Measurements from ENCODE around the gene NCAM1.

The NCAM1 gene

DNA sequence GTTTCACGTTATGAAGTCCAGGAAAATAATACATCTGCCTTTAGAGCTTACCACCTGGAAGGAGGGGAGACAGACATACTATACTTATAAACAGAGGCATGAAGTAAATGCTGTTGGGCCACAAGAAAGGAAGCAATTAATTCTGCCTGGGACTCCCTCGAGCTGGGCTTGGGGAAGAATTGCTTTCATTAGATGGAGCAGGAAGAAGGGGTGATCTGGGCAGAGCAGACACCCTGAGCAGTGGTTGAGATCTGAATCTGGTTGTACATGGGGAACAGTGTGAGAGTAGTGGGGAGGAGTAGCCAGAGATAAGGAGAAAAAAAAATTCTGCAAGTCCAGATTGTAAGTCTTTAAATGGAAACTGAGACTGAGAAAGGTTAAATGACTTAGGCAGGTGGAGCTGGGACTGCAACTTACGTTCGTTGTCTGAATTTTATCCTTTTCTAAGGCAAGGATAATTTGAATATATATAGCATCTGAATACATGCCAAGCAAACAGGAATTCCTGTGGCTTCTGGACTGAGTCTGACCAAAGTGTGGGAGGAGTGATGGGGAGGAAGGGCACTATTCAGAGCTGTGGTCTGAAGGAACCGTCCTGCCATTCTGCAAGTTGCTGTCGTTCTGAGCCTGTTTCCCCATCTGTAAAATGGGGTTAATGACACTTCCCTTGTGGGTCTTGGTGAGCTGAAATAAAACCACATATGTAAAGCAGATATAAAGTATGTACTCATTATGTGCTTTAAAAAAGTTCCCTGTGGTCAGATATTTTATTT is 7.9 kb downstream of the NCAM1 start:
- DNase-seq (ENCODE audit: low read depth) = no peak

DNA sequence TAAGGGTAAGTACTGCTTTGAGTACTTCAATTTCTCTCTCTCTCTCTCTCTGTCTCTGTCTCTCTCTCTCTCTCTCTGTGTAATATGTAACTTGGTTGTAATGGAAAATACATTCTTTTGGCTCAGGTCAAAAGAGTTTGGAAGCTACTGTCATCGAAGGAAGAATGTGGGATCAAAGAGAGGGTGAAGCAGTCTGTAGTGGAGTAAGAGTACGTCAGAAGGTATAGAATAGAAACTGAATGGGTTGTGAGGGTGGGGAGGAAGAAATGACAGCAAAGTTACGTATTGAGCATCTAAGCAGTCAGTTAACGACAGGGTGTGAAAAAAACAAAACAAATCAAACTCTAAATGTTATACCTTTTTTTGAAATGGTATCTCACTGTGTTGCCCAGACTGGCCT is 10.0 kb downstream of the NCAM1 start:
- no peak for DNase-seq (ENCODE audit: low read depth)

DNA sequence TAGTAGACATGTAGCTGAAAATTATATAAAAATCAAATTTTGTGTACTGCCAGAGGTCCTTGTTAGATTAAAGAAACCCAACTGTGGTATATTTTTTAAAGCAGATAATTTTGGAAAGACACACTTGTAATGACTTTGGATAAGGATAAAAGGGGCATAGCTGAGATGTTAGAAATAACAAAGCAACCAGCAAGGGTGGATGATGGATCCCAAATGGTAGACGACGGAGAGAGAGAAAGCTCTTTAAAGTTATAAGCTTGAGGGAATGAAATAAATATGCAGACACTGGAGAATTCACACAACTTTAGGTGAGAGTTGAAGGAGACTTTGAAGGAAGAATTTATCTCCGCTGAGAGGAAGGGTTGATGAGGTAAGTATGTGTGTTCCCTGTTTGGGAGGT is 10.6 kb downstream of the NCAM1 start:
- DNase-seq (ENCODE audit: low read depth) = no peak

DNA sequence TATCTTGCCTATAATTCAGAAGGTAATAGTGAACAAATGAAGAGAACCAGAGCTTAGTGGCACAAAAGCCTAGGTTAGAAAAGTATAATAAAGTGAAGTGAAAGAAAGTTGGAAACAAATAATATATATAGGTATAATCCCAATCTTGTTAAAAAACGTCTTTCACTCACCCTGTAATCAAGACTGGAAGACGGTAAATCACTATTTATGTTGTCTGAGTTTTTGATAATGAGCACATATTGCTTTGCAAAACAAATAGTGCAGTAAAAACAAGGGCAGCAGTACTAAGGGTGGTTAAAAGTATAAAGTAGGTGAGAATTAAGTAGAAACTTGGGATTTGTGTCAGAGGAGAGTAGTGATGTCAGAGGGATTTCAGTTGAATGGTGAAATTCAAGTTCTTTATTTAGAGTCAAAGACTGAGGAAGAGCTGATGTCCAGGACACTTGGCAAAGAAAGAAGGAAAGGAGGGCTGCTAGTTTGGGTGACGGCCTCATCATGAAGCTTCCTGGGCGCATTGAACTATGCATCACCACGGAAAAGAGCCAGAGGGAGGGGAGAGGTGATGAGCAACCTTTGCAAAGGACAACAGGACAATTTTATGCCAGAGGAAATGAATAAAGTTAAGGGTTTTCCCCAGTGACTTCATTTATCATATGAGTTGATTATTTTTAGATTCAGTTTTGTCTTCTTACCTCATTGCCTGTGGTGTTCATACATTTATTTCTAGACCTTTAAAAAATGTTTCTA is 11.4 kb downstream of the NCAM1 start:
- no peak for DNase-seq (ENCODE audit: low read depth)

DNA sequence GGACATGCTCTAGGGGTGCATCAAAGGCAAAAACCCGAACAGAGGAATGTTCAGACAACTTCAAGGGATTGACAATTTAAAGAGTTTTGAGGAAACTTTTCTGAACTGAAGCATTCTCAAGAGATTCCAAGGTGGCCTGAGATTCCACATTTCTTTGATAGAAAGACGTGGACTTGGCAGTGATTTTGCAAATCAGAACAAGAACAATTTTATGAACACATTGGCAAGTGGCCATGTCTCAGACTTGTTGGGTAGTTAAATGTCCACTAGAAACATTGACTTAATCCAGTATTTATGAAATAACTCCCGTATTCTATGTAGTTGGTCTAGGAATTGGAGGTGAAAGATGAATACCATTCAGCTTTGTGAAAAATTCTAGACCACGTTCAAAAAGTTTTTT is 13.8 kb downstream of the NCAM1 start:
- no peak for DNase-seq (ENCODE audit: low read depth)

DNA sequence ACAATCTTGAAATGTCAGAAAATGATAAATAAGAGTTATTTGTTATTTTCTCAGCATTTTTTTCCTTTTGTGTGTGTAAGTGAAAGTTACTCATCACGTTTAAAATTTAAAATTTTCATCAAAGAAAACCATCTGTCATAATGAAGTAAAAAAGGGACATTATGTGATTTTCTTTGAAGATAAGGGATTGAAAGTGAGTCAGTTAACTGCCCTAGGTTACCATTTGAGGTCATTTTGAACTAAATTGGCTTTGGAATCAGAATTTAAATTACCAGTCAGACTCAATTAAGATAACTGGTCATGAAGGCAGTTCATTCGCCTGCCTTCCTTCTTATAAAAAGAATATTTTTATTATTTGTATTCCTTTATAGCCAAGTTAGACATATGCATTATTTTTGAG is 14.3 kb downstream of the NCAM1 start:
- DNase-seq (ENCODE audit: low read depth) = no peak

DNA sequence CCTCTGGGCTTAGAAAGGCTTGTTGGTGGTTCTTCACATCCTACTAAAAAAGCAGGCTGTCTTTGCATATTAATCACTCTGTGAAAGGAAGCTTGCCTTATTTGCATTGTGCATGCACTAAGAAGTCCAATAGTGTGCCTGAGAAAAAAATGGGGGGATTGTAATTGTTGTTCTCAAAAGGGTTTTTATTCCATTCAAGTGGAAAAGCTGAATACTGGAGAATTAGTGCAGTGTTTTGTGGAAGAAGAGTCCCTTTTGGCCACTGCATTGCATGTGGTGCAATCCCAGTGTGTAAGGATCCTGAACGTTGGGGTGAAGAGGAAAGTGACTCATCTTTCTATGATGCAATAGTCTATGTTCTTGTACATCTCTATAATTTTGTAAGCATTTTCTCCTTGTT is 16.5 kb downstream of the NCAM1 start:
- DNase-seq (ENCODE audit: low read depth) = no peak

DNA sequence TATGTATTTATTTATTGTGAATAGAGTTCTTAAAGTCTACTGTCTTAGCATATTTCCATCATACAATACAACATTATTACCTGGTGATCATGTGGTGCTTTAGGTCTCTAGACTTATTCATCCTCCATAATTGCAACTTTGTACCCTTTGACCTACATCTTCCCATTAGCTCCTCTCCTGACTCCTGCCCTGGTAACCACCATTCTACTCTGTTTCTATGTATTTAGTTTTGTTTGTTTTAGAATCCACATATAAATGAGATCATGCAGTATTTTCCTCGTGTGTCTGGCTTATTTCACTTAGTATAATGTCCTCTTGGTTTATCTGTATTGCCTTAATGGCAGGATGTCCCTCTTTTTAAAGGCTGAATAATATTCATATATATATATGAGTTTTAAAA is 22.7 kb downstream of the NCAM1 start:
- DNase-seq (ENCODE audit: low read depth) = no peak

DNA sequence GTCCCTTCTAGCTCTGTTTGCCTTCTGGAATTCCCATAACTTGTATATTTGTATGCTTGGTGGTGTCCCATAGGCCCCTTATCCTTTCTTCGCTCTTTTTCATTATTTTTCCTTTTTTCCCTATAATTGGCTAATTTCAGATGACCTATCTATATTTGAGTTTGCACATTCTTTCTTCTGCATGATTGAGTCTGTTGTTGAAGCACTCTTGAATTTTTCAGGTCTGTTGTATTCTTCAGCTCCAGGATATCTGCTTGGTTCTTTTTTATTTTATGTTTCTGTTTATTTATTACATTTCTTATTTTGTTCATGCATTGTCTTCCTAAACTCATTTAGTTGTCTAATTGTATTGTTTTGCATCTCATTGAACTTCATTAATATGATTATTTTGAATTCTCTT is 28.0 kb downstream of the NCAM1 start:
- no peak for DNase-seq (ENCODE audit: low read depth)

DNA sequence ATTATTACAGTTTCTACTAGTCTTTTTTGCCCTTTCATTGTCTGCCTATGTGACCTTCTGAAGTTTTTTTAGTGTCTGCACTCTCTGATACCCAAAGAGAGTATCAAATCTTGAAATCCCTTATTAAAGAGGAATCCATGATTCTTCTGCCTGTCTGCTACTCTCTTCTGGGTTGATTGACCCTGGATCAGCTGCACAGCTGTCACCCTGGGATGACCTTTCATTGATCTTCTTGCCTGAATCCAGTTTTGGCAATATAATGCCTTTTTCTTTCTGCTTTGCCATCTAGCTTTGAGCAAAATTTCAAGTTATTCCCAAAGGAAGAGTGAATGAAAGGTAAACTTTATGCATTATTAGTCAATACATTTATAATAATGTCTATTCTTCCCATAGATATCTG is 32.6 kb downstream of the NCAM1 start:
- no peak for DNase-seq (ENCODE audit: low read depth)

DNA sequence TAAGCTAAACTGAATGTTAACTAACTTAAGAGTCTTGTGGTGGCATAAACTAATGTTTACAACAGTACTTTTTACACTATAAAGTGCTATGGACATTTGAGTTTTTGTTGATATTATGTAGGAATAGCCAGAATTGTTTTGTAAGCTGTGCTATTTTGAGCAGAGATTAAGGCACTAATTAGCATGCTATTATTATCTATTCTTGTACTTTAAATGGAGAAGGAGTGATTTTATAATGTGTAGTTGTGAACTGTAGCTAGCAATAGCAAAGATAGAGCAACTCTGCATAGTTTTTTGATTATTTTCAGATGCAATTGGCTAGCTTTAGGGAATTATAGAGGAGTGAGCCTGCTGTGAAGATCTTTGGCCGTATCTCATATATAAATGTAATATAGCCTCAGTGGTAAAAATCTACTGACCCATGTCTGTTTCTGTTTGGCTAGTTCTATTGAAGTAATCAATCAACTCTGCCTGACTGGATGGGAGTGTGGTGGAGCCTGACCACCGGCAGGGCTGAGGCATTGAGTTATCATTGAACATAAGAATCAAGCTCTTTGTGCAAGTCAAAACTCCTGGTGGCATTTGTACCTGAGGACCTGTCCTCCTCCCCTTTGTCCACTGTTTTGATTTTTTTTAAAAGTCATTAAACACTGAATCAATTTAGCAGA is 34.3 kb downstream of the NCAM1 start:
- DNase-seq (ENCODE audit: low read depth) = no peak

DNA sequence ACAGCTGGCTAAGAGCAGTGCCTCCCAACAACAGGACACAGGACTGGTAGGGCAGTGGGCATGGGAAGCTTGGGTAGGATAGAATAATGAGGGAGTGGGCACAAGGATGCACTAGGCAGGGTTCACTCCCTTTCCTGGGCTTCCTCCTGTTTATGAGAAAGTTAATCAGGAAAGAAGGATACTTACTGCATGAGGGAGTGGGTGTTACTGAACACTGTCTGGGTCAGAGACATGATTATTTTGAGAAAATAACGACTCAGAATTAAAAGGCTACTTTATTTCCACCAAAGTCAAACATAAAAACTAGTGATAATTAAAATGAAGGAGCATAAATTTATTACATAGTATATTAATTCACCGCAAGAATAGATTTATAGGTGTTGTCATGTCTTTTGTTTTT is 35.8 kb downstream of the NCAM1 start:
- no peak for DNase-seq (ENCODE audit: low read depth)

DNA sequence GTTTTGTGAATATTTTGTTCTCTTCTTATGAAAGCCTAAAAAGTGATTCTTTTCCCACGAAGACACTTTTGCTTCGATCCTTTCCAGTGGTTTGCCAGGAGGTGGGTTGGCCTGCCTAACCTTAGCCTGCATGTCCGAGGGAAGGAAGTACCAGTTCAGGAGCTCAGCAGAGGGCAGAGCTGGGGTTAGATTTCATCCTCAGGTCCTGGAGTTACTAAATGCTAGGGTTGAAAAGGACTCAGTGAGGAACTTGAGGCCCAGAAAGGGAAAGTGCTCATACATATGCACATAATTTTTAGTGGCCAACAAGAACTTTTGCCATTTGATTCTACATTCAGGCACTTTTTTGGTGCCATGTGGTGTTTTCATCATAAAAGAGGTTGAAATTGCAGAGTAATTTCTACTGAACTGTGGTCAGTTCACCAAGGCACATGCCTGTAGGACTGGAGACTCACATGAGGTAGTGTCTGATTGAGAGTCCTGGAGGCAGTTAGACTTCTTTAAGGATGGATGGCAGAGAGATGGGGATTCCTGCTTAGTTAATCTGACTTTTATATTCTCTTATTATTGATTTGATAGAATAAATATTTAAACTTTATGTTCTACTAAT is 36.7 kb downstream of the NCAM1 start:
- DNase-seq (ENCODE audit: low read depth) = no peak

DNA sequence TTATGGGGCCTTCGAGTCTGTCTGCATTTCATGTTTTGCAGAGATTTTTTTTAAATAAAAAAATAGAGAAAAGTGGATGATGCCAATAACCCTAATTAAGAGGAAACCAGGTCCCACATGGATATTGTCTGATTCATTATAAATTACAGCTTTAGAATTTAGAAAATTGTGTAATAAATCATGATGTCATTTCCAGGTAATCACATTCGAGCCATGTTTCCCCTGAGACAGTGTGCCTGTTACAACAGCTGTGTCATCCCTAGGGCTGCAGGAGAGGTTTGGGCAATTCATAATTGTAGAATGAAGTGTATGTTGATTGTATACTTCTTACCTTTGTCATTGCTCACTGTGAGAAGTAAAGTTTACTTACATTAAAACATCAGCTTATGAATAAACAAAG is 38.3 kb downstream of the NCAM1 start:
- no peak for DNase-seq (ENCODE audit: low read depth)

DNA sequence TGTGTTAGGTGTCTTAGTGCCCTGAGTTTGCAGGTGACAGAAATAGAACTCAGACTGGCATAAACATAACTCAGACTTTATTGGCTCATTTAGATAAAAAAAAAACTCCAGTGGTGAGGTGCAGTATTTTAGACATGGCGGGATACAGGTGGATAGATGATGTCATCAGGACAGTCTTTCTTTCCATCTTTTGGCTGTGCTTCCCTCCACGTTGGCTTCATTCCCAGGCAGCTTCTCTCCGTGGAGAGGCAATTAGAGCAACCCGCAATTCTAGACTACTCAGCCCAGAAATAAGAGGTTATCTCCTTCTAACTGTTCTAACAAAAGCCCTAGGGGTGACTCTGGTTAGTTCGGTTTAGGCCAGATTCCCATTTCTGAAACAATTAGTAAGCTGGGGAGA is 40.5 kb downstream of the NCAM1 start:
- no peak for DNase-seq (ENCODE audit: low read depth)

DNA sequence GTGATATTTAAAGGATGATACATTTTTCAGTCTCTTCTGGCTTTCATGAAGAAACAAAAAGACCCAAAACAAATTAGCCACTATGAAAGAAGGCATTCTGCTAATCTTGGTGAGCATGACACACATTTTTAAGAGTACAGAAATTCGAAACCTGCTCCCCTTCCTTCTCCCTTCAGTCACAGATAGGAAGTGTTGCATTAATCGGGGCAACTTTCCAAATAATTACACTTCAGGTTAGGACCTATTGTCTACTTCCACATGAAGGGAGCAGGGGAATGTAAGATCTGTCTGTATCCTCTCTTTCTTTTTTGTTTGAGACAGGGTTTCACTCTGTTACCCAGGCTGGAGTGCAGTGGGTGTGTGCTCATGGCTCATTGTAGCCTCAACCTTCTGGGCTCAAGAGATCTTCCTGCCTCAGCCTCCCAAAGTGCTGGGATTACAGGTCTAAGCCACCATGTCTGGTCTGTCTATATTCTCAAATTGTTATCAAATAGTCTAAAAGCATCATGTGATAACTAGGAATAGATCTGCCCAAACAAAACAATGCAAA is 45.8 kb downstream of the NCAM1 start:
- no peak for DNase-seq (ENCODE audit: low read depth)

DNA sequence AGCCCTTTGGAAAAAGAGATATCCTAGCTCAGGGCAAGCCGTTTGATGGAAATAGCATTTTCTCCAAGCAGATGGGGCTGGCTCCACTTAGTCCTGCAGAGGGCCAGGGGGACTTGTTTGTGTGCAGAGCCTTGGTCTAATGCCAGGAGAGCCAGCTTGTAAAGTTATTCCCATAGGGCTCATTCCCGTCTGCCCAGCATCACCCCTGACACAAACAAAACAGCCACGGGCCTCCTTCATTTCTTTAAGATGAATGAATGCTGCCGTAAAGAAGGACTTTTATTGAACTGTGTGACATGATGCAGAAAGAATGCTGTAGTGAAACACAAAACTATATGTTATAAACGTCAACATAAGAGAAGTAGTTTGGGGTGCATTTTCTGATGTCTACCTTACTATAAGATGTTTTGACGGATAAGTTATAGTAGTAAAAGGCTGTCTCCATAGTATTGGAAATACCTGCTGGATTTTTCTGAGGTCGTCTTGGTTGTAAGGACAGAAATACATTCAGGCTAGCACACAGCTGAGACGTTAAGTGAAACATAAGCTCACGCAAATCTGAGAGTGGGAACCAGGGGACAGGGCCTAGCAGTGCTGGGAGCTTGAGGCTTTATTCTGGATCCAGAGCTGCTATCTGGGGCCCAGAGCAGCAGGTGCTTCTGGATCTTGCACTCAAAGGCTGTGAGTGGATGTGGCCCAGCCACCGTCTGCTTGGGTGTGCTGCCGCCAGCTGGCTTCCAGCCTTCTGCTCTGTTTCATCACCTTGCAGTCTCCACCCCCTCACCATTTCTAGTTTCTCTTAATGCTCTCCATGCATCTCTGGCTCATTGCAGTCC is 53.3 kb downstream of the NCAM1 start:
- DNase-seq (ENCODE audit: low read depth) = no peak

DNA sequence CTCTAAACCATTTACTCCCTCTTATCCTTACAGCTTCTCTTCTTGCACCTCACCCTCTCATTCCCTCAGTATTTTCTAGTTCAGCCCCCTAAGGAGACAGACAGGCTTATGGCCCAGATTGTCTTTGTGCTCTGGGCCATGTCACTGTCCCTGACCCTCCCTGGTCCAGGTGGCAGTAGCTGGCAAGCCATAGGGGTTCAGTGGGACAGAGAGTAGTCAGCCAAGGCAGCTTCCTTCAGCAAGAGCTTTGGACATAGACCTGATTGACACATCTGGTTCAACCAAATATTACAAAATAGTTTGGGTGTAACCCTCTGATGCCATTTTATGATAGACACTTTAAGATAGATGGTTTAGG is 53.9 kb downstream of the NCAM1 start:
- DNase-seq (ENCODE audit: low read depth) = no peak

DNA sequence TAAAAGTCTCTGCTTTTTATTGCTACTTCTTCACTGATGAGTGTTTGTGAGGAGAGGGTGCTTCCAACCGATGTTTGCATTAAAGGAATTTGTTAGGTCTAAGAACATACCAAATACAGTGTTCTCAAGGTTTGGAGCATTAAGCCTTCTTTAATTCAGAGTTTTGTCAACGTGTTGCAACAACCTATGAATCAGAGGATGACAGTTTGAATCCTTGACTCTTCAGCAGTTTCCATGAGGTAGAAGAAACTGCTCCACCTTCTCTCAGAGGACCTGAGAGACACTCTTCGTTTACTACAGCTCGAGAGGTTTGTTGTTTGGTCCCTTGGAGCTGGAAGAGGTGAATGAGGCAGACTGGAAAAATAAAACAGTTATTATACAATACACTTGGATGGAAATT is 55.7 kb downstream of the NCAM1 start:
- no peak for DNase-seq (ENCODE audit: low read depth)

DNA sequence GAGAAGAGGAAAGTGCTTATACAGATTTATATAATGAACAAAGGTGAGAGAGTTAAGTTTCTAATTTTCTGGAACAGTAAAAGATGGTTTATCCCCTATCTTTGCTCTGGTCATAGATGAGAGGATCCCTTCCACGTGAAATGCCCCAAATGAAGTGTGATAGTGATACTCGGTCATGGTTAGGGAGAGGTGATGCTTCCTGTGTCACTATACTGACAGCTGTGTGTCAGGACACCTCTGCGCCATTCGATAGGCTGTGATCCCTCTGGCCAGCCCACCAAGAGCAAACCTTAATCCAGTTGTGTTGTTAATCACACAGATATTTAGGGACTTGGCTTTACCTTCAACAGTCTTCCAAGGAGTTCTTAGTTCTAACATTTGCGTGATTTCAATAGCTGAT is 57.7 kb downstream of the NCAM1 start:
- DNase-seq (ENCODE audit: low read depth) = no peak

DNA sequence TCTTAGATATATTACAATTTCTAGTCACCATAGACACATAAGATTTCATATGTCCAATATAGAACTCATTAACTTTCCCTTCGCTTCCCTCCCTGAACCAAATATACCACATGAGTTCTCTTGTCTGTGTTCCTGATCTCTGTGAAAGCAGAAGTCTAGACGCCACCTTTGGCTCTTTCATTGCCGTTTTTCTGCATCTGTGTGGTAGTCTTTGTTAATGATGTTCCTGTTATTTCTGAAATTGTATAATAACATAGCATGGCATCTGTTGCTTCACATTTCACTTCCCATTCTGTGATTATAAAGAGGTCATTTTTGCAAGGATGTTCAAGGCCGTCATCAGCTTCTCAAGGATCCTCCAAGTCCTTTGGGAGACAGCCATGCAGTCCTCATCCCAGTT is 58.5 kb downstream of the NCAM1 start:
- no peak for DNase-seq (ENCODE audit: low read depth)

DNA sequence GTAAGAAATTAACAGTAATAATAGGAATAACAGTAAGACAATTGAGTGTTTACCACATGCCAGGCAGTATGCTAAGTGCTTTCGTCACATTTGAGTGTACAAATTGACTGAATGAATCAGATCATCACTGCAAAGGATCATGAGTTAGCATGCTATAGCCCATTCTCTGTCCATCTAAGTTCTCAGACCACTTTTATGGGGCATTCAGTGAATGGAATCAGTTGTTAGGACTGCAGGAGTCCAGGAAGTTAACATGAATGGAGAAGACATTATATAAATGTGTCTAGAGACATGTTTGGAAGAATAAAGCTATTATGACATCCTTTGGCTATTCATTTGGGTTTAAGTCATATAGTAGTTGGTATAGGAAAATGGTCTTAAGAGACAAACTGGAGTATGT is 59.9 kb downstream of the NCAM1 start:
- DNase-seq (ENCODE audit: low read depth) = no peak

Data from activated gamma-delta T cell treated with anti-CD3 and anti-CD28 coated beads, Interleukin-2, amount 50 U/mL, for 16 hours (primary cell).